ENCODE data around the gene PUDP.

- TF ChIP-seq CTCF (IDR thresholded peaks at IDR 0.05; ENCODE audit: low read length) (no peak), EZH2 (IDR thresholded peaks at IDR 0.05; ENCODE audit: borderline replicate concordance, low read length) (no peak)
Observed at GRCh38 chrX:7069556-7069955, 78.4 kb downstream of the PUDP start.

All from OCI-LY1 (cell line).